Measurements from ENCODE around the gene UNC13C. TPM values are rescaled to one million over a fixed set of nuclear protein-coding genes. Genes with fewer than 3 reads are reported as not detected.

UNC13C gene
- total RNA-seq, 1 donor from 2014 or later = not detected

DNA sequence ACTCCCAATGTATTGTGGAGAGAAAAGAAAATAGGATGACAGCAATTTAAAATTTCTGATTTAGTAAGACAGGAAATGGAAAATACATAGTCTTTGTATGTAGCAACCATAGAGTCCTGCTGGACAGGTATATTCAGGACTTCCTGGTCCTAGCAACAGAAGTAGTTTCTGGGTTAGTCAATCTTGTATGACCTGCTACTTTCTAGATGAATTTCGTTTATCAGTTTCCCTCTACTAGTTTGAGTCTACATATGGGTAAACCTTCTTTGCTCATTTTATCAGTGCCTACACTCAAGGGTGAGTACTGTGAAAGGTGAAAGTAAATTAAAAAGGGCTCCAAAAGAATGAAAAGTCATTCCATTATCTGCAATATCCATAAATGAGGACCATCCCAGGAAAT lies 309.8 kb downstream of the UNC13C start:
- Histone ChIP-seq H3K27ac (no peak overlapping the region), H3K36me3 (no peaks in the 10 kb centered on the region), H3K4me3 (no peak overlapping the region), H3K9me3 (no peaks in the 10 kb centered on the region), H3K27me3 (no peaks in the 10 kb centered on the region), H3K4me1 (no peaks in the 10 kb centered on the region)
- TF ChIP-seq, protein P1, sequence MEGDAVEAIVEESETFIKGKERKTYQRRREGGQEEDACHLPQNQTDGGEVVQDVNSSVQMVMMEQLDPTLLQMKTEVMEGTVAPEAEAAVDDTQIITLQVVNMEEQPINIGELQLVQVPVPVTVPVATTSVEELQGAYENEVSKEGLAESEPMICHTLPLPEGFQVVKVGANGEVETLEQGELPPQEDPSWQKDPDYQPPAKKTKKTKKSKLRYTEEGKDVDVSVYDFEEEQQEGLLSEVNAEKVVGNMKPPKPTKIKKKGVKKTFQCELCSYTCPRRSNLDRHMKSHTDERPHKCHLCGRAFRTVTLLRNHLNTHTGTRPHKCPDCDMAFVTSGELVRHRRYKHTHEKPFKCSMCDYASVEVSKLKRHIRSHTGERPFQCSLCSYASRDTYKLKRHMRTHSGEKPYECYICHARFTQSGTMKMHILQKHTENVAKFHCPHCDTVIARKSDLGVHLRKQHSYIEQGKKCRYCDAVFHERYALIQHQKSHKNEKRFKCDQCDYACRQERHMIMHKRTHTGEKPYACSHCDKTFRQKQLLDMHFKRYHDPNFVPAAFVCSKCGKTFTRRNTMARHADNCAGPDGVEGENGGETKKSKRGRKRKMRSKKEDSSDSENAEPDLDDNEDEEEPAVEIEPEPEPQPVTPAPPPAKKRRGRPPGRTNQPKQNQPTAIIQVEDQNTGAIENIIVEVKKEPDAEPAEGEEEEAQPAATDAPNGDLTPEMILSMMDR (IDR thresholded peaks at IDR 0.05) = no peak
- TF ChIP-seq POLR2AphosphoS5 (IDR thresholded peaks at IDR 0.05; ENCODE audit: insufficient read depth in 1 of 2, low read depth in 1 of 2) (no peak), POLR2A (IDR thresholded peaks at IDR 0.05) (no peak)
- intact Hi-C loops (cut with DNase I) = no loop called here
- DNase-seq (ENCODE audit: extremely low spot score in 2 of 2) = no peak

DNA sequence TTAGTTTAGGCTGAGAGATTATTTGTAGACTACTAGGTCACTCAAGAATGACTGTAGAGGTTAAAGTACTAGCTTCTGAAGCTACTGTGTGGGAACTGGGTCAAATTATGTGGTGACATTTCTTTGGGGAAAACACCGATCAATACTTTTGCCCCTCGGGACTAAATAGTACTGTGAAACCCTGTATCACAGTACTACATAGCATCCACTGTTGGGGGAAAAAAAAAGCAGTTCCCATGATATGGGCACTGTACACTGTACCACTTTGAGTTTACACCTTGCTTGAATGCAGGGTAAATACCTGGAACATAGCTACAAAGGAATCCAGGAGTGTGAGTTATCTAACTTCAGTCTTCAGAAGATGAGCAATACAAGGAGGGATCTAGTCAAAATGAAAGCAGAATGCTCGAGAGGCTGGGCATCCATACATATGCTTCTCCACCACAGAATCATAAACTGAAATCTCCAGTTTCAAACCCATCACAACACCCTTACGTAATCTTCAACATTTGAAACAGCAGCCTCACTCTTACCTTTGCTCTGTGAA lies 311.4 kb downstream of the UNC13C start:
- DNase-seq (ENCODE audit: extremely low spot score in 2 of 2) = no peak
- Histone ChIP-seq H3K4me3 (no peak overlapping the region), H3K27ac (no peak overlapping the region), H3K36me3 (no peaks in the 10 kb centered on the region), H3K9me3 (no peaks in the 10 kb centered on the region), H3K4me1 (no peaks in the 10 kb centered on the region), H3K27me3 (no peaks in the 10 kb centered on the region)
- TF ChIP-seq, protein P1 (IDR thresholded peaks at IDR 0.05) = no peak
- TF ChIP-seq POLR2A (IDR thresholded peaks at IDR 0.05) (no peak), POLR2AphosphoS5 (IDR thresholded peaks at IDR 0.05; ENCODE audit: insufficient read depth in 1 of 2, low read depth in 1 of 2) (no peak)
- intact Hi-C loops (cut with DNase I) = no loop called here

DNA sequence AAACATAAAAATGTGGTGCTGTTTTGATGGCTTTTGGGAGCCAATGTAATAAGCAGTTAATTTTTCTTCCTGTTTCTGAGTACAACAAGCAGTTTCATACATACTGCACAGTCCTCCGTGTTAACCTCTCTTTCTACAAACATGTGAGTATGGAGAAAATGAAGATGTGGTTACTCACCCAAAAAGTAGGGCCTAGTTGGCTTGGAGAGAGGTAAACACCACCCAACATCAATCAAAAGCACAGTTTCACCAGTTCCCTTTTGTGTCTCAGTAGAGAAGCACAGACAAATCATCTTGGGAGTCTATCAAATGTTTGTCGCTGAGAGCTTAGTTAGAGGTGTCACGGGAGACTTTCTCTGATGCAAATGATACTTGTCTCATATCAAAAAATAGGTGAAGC lies 320.2 kb downstream of the UNC13C start:
- TF ChIP-seq, protein P1 (IDR thresholded peaks at IDR 0.05) = no peak
- TF ChIP-seq POLR2AphosphoS5 (IDR thresholded peaks at IDR 0.05; ENCODE audit: insufficient read depth in 1 of 2, low read depth in 1 of 2) (no peak), POLR2A (IDR thresholded peaks at IDR 0.05) (no peak)
- no peaks in the 10 kb centered on the region for H3K27me3 ChIP-seq
- intact Hi-C loops (cut with DNase I) = no loop called here
- H3K27ac ChIP-seq = no peak overlapping the region
- DNase-seq (ENCODE audit: extremely low spot score in 2 of 2) = no peak
- no peaks in the 10 kb centered on the region for H3K9me3 ChIP-seq
- H3K4me3 ChIP-seq = no peak overlapping the region
- H3K36me3 ChIP-seq = no peaks in the 10 kb centered on the region
- no peaks in the 10 kb centered on the region for H3K4me1 ChIP-seq

DNA sequence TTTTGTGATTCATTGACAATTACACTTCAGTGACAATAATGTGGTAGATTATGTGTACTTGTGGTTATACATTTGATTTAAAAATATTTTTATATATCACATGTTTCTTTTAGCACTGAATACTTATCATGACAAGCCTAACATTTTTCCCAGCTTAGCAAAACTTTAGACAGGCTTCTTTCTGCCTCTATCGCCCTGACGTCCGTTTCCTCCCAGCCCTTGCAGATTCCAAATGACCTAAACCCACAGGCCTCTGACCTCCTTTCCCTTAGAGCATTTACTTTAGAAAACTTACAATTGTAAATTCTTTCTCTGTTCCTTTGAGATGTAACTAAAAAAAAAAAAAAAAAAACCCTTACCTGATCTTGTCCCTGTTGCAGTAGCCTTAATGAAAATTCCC lies 326.1 kb downstream of the UNC13C start:
- Histone ChIP-seq H3K27ac (no peak overlapping the region), H3K9me3 (no peaks in the 10 kb centered on the region), H3K27me3 (no peaks in the 10 kb centered on the region), H3K4me1 (no peaks in the 10 kb centered on the region), H3K4me3 (no peak overlapping the region), H3K36me3 (no peaks in the 10 kb centered on the region)
- DNase-seq (ENCODE audit: extremely low spot score in 2 of 2) = no peak
- TF ChIP-seq POLR2A (IDR thresholded peaks at IDR 0.05) (no peak), POLR2AphosphoS5 (IDR thresholded peaks at IDR 0.05; ENCODE audit: insufficient read depth in 1 of 2, low read depth in 1 of 2) (no peak)
- TF ChIP-seq, protein P1 (IDR thresholded peaks at IDR 0.05) = no peak
- intact Hi-C loops (cut with DNase I) = no loop called here

DNA sequence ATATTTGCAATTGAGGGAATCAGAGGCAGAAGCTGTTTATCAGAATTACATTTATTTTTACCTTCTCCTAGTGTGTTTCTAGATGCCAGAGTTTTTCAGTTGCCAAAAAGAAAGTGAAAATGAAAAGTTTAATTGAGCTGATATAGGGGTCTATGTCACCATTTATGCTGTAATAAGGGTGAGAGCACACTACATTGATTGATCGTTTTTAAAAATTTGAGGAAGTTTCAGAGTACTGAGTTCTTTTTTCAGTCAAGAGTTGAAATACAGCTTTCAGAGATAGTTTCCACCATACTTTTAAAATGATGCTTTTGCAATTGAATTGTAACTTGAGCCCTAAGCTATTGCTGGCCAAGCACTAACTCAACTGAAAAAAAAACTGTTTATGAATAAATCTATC lies 326.9 kb downstream of the UNC13C start:
- TF ChIP-seq POLR2AphosphoS5 (IDR thresholded peaks at IDR 0.05; ENCODE audit: insufficient read depth in 1 of 2, low read depth in 1 of 2) = no peak
- no peak for TF ChIP-seq POLR2A (IDR thresholded peaks at IDR 0.05)
- TF ChIP-seq, protein P1 (IDR thresholded peaks at IDR 0.05) = no peak
- Histone ChIP-seq H3K4me3 (no peak overlapping the region), H3K4me1 (no peaks in the 10 kb centered on the region), H3K27ac (no peak overlapping the region), H3K9me3 (no peaks in the 10 kb centered on the region), H3K36me3 (no peaks in the 10 kb centered on the region), H3K27me3 (no peaks in the 10 kb centered on the region)
- intact Hi-C loops (cut with DNase I) = no loop called here
- DNase-seq (ENCODE audit: extremely low spot score in 2 of 2) = no peak

All from vagina (tissue), 2 donors.